Measurements from ENCODE around the gene ZFP36.

DNA sequence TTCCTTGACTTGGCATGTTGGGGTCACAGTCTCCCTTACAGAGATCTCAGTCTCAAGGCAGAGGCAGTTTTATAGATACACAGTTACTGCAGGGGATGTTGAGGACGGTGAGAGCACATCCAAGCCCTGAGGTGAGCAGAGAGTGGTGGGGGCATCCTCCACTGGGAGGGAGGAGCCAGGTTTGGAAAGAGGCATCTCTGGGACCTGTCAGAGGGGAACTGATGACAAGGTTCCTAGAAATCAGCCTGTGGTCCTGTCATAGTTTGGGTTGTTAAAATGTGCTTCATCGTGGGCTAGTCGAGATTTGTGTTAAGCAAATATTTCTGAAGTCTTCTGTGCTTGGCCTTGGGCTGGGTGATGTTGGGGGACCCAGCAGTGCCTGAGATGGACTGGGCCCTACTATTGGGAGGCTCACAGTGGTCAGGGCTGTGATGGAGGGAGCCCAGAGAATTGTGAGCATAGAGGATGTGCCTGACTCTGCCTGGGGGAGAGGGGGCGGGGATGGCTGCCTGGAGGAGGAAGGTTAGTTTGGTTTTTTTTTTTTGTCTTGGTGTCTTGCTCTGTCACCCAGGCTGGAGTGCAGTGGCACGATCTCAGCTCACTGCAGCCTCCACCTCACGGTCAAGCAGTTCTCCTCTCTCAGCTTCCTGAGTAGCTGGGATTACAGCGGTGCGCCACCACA is 42.6 kb downstream of the ZFP36 start:
- TF ChIP-seq, protein P1, sequence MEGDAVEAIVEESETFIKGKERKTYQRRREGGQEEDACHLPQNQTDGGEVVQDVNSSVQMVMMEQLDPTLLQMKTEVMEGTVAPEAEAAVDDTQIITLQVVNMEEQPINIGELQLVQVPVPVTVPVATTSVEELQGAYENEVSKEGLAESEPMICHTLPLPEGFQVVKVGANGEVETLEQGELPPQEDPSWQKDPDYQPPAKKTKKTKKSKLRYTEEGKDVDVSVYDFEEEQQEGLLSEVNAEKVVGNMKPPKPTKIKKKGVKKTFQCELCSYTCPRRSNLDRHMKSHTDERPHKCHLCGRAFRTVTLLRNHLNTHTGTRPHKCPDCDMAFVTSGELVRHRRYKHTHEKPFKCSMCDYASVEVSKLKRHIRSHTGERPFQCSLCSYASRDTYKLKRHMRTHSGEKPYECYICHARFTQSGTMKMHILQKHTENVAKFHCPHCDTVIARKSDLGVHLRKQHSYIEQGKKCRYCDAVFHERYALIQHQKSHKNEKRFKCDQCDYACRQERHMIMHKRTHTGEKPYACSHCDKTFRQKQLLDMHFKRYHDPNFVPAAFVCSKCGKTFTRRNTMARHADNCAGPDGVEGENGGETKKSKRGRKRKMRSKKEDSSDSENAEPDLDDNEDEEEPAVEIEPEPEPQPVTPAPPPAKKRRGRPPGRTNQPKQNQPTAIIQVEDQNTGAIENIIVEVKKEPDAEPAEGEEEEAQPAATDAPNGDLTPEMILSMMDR (IDR thresholded peaks at IDR 0.05) = no peak
- no peak for TF ChIP-seq POLR2A (IDR thresholded peaks at IDR 0.05)
